ENCODE results near the gene CWC22.

GRCh38 chr2:179931502-179931901 is 75.6 kb downstream of the CWC22 start:
- no peak for TF ChIP-seq POLR2A (IDR thresholded peaks at IDR 0.05)
- TF ChIP-seq EP300 (IDR thresholded peaks at IDR 0.05), result no peak
- TF ChIP-seq CTCF (IDR thresholded peaks at IDR 0.05), result no peak
- TF ChIP-seq POLR2AphosphoS5 (IDR thresholded peaks at IDR 0.05), result no peak
